Activated naive CD4-positive, alpha-beta T cell treated with anti-CD3 and anti-CD28 coated beads for 36 hours (primary cell): Measurements from ENCODE around the gene SYP. TPM values are rescaled to one million over a fixed set of nuclear protein-coding genes. Genes with fewer than 3 reads are reported as not detected.

Experiments used
- CTCF ChIA-PET: fragments of 350-600 bp; sonication (Branson Sonifier 250); formaldehyde crosslinking; loops from one replicate; lab custom pipeline; 2021; ENCODE audit warnings: antibody characterized with exemption; lab: Charles Lee
- DNase-seq: peaks from one replicate; pipeline ENCODE4 v3.0.0-alpha.2; 2020
- H3K27ac Mint-ChIP-seq: one replicate; pipeline ENCODE4 v1.8.0; 2021; ENCODE audit warnings: mild to moderate bottlenecking, mixed read lengths
- H3K27me3 Mint-ChIP-seq: one replicate; pipeline ENCODE4 v1.8.0; 2021; ENCODE audit warnings: low read depth, mixed read lengths
- H3K36me3 Mint-ChIP-seq: one replicate; pipeline ENCODE4 v1.8.0; 2021; ENCODE audit warnings: low read depth, mixed read lengths
- H3K4me1 Mint-ChIP-seq: one replicate; pipeline ENCODE4 v1.8.0; 2021; ENCODE audit warnings: low read depth, mixed read lengths
- H3K4me3 Mint-ChIP-seq: one replicate; pipeline ENCODE4 v1.8.0; 2021; ENCODE audit warnings: mild to moderate bottlenecking, moderate library complexity, mixed read lengths
- H3K9me3 Mint-ChIP-seq: one replicate; pipeline ENCODE4 v1.8.0; 2021; ENCODE audit warnings: mixed read lengths
- intact Hi-C: fragments of 100-400 bp; cut with micrococcal nuclease; formaldehyde crosslinking; loops from one replicate; pipeline ENCODE4 v1.15.1; 2023
- total RNA-seq, 2 experiments: library from RNA; stranded (reverse); gene quantifications; one replicate each; pipeline ENCODE4 v1.2.3, GENCODE V29; 2021

SYP gene
- total RNA-seq, 2 experiments from 2014 or later: 2.5 to 2.6 TPM

DNA sequence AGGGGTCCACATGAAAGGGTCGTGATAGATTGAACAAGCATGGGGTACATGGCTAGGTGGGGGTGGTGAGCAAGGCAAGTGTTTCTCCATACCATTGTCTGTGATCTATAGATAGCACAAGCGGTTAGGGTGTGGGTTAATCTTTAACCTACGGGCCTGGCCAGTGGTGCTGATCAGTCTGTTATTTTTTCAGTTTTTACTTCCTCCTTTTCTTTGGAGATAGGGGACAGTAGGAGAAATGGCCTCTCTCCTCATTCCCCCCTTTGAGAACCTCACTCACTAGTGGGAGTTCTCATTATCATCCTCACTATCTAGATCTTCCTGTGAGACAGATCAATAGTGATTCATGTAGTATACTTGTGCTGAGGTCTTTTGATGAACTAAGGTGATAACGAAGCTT is 60.3 kb downstream of the SYP start:
- Mint-ChIP-seq H3K27me3 (no peaks in the 10 kb centered on the region), H3K4me1 (peaks cover 3% of the 10 kb centered on the region), H3K4me3 (no peak overlapping the region), H3K36me3 (peaks cover 4% of the 10 kb centered on the region), H3K27ac (no peak overlapping the region), H3K9me3 (peaks cover 2% of the 10 kb centered on the region)
- intact Hi-C loops: loop anchor here (5.0 kb wide), 1 partner anchor 613 kb away; no protein-coding TSS in a partner anchor
- CTCF ChIA-PET: interaction anchor here (0.5 kb wide), 1 partner anchor 14 kb away, joined by 4 read pairs; no protein-coding TSS in a partner anchor
- no peak for DNase-seq

Other genes starting within 250 kb of the SYP start
- gene OTUD5, start 242.6 kb downstream of the SYP start, total RNA-seq: 10 to 100 TPM; 69.1 to 70.5 TPM
- gene KCND1, start 228.3 kb downstream of the SYP start, total RNA-seq: 1 to 10 TPM; 2.1 to 2.7 TPM
- gene GRIPAP1, start 197.9 kb downstream of the SYP start, total RNA-seq: 10 to 100 TPM; 64.8 to 73.1 TPM
- gene TFE3, start 156.8 kb downstream of the SYP start, total RNA-seq: 10 to 100 TPM; 34.7 to 35.5 TPM
- 1 to 10 TPM; 2.1 to 2.2 TPM for gene CCDC120, start 141.2 kb downstream of the SYP start, total RNA-seq
- gene PRAF2, start 126.2 kb downstream of the SYP start, total RNA-seq: 10 to 100 TPM; 14.5 to 14.8 TPM
- 10 to 100 TPM; 17.9 to 22.5 TPM for gene WDR45, start 120.3 kb downstream of the SYP start, total RNA-seq
- 10 to 100 TPM; 18.6 to 19.9 TPM for gene GPKOW, start 76.5 kb downstream of the SYP start, total RNA-seq
- under 1 TPM; 0.25 to 0.26 TPM for gene MAGIX, start 37.4 kb downstream of the SYP start, total RNA-seq
- 100 to 1,000 TPM; 143 to 145 TPM for gene PLP2, start 28.3 kb downstream of the SYP start, total RNA-seq
- 1 to 10 TPM; 9.2 to 9.3 TPM for gene PRICKLE3, start 13.8 kb downstream of the SYP start, total RNA-seq
- gene CACNA1F, start 33.1 kb upstream of the SYP start, total RNA-seq: 1 to 10 TPM in 1 of 2 experiments, under 1 TPM in 1; 0.62 to 1.0 TPM
- gene CCDC22, start 35.3 kb upstream of the SYP start, total RNA-seq: 10 to 100 TPM; 16.4 to 18.5 TPM
- 1 to 10 TPM; 7.1 to 7.5 TPM for gene FOXP3, start 64.5 kb upstream of the SYP start, total RNA-seq
- 1 to 10 TPM; 2.4 to 3.4 TPM for gene PPP1R3F, start 69.6 kb upstream of the SYP start, total RNA-seq
- not detected for gene GAGE10, start 103.5 kb upstream of the SYP start, total RNA-seq
- not detected for gene GAGE12J, start 121.8 kb upstream of the SYP start, total RNA-seq
- gene GAGE13, start 131.4 kb upstream of the SYP start, total RNA-seq: not detected